Measurements from ENCODE around the gene ARID1B. TPM values are rescaled to one million over a fixed set of nuclear protein-coding genes. Genes with fewer than 3 reads are reported as not detected.

The ARID1B gene
- total RNA-seq, 1 experiment from 2014 or later, result 91.7 TPM

GRCh38 chr6:157073596-157073995, 296.4 kb downstream of the ARID1B start:
- no peaks in the 10 kb centered on the region; the same call in 1 of the 2 replicates for H3K36me3 ChIP-seq (ENCODE audit: control insufficient read depth, insufficient read depth, low read length)
- H3K4me3 ChIP-seq (ENCODE audit: low read depth in 2 of 2, low read length in 2 of 2), result no peak overlapping the region
- no peaks in the 10 kb centered on the region for H3K27me3 ChIP-seq (ENCODE audit: control insufficient read depth, insufficient read depth, low read length)
- H3K4me1 ChIP-seq (ENCODE audit: control insufficient read depth, insufficient read depth, low read length), result peaks cover 41% of the 10 kb centered on the region
- in situ Hi-C loops (cut with HindIII; ENCODE audit: low pct_unique_long_range_greater_than_20kb, low sequenced_read_pairs) (no loop called here), intact Hi-C loops (cut with micrococcal nuclease; ENCODE audit: unreplicated experiment) (no loop called here)
- no TSS peak for BruUV-seq (replicated peaks)
- ATAC-seq (no peak), DNase-seq (ENCODE audit: low read depth, low spot score) (no peak)
- ChIA-PET POLR2A (no interaction called here), CTCF (no interaction called here)
- no peaks in the 10 kb centered on the region for H3K9me3 ChIP-seq (ENCODE audit: control insufficient read depth, insufficient read depth, low read depth, low read length)
- TF ChIP-seq CTCF (IDR thresholded peaks at IDR 0.05) (no peak), SIN3A (IDR thresholded peaks at IDR 0.05; ENCODE audit: borderline replicate concordance, insufficient read depth, low read depth, low read length) (no peak), REST (IDR thresholded peaks at IDR 0.05; ENCODE audit: insufficient read depth in 1 of 2, low read depth in 2 of 2, low read length in 1 of 2) (no peak), POLR2AphosphoS5 (IDR thresholded peaks at IDR 0.05; ENCODE audit: low read depth, low read length) (no peak), TCF7L2 (IDR thresholded peaks at IDR 0.05; ENCODE audit: low read depth, low read length) (no peak)
- H3K27ac ChIP-seq (ENCODE audit: low read length), result no peak overlapping the region

DNA sequence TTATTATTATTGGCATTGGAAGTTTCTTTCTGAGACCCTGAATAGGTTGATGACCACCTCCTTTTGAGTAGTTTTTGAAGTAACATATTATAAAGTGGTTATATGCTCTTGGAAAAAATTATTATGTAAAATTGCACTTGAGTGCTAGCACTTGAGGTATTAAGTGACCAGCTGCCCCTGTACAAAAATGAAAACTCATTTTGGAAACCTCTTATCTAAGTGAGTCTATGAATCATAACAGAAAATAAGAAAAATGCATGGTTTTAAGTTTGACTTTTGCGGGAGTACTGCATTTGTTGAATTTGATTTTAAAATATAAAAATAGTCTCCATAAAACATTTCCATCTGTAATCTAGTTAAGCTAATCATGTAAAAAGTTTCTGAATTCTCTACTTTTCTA, 297.8 kb downstream of the ARID1B start:
- in situ Hi-C loops (cut with HindIII; ENCODE audit: low pct_unique_long_range_greater_than_20kb, low sequenced_read_pairs), result no loop called here

More for the DNA sequence above, 297.8 kb downstream of the ARID1B start:
- Histone ChIP-seq H3K27me3 (ENCODE audit: control insufficient read depth, insufficient read depth, low read length) (no peaks in the 10 kb centered on the region), H3K4me1 (ENCODE audit: control insufficient read depth, insufficient read depth, low read length) (peaks cover 27% of the 10 kb centered on the region), H3K4me3 (ENCODE audit: low read depth in 2 of 2, low read length in 2 of 2) (no peak overlapping the region), H3K27ac (ENCODE audit: low read length) (no peak overlapping the region), H3K9me3 (ENCODE audit: control insufficient read depth, insufficient read depth, low read depth, low read length) (no peaks in the 10 kb centered on the region), H3K36me3 (ENCODE audit: control insufficient read depth, insufficient read depth, low read length) (no peaks in the 10 kb centered on the region; the same call in 1 of the 2 replicates)
- TF ChIP-seq REST (IDR thresholded peaks at IDR 0.05; ENCODE audit: insufficient read depth in 1 of 2, low read depth in 2 of 2, low read length in 1 of 2) (no peak), SIN3A (IDR thresholded peaks at IDR 0.05; ENCODE audit: borderline replicate concordance, insufficient read depth, low read depth, low read length) (no peak), POLR2AphosphoS5 (IDR thresholded peaks at IDR 0.05; ENCODE audit: low read depth, low read length) (no peak), TCF7L2 (IDR thresholded peaks at IDR 0.05; ENCODE audit: low read depth, low read length) (no peak), CTCF (IDR thresholded peaks at IDR 0.05) (no peak)
- BruUV-seq (replicated peaks), result no TSS peak
- intact Hi-C loops (cut with micrococcal nuclease; ENCODE audit: unreplicated experiment), result no loop called here
- POLR2A ChIA-PET, result no interaction called here
- DNase-seq (ENCODE audit: low read depth, low spot score) (no peak), ATAC-seq (no peak)
- CTCF ChIA-PET, result no interaction called here
